GM15510 (cell line): ENCODE data around the gene ACTN4.

Experiments
- POLR2A ChIP-seq: IDR thresholded peaks from 3 replicates; pipeline ENCODE4 v1.6.1; 2011; ENCODE audit warnings: borderline replicate concordance; ENCODE audit not compliant: insufficient read length; ENCODE audit errors: extremely low read depth

The ACTN4 gene

DNA sequence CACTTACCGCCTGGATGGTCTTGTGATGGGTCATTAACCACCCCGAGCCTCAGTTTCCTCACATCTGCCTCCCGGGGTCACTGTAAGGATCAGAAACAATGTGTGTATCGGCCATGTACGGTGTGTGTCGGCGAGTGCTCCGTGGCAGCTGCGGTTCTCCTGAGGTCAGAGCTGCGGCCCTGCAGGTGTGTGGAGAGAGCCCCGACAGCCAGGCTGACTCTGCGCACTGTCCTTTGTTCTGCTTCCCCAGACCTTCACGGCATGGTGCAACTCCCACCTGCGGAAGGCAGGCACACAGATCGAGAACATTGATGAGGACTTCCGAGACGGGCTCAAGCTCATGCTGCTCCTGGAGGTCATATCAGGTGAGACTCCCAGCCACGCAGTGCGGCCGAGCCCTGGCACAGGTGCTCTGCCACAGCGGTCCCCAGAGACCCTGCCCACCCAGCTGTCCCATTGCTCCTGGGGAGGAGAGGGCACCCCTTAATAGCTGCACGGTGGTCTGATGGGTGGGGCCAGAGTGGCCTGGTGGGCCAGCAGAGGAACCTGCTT is 53.0 kb downstream of the ACTN4 start:
- no peak for TF ChIP-seq POLR2A

DNA sequence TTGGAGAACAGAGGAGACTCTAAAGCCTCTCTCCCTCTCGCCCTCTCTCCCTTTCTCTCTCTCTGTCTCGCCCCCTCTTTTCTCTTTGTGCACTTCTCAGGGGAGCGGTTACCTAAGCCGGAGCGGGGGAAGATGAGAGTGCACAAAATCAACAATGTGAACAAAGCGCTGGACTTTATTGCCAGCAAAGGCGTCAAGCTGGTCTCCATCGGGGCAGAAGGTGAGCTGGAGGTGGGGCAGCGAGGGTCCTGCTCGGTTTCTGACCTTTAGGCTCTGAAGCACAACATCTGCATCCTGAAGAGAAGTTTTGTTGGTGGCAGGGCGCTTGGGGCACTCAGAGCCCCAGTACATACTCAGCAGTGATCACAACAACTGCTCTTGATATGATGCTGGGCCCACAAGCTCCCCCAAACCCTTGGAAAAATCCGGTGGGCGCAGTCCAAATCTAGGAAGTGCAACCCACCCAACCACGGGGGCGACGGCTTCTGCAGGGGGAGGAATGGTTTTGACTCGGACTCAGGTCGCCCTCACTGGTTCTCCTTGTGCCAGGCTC is 53.5 kb downstream of the ACTN4 start:
- TF ChIP-seq POLR2A, result no peak

DNA sequence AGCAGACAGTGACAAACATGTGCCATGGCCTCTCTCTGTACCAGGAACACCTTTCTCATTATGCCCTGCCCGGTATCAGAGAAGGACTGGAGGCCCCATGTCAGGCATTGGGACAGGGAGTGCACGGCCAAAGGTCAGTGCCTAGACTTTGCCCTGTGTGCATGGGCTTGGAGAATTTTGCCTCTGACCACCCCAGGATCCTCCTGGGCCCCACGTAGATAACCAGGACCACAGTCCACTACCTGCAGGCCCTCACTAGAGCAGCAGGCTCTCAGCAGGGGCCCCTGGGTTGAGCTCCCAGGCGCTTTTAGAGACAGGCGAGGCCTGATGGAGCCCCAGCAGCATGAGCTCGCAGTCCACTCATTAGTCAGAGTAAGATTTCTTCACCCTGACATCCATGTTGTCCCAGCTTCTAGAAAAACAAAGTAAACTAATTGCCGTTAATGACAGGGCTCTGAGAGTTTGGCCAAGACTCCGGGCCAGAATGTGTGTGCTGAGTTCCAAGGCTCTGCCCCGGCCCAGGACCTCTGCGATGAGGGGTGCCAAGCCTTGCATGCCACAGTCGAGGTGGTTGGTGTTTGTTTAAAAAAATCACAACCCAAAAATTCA is 54.1 kb downstream of the ACTN4 start:
- TF ChIP-seq POLR2A, result no peak

DNA sequence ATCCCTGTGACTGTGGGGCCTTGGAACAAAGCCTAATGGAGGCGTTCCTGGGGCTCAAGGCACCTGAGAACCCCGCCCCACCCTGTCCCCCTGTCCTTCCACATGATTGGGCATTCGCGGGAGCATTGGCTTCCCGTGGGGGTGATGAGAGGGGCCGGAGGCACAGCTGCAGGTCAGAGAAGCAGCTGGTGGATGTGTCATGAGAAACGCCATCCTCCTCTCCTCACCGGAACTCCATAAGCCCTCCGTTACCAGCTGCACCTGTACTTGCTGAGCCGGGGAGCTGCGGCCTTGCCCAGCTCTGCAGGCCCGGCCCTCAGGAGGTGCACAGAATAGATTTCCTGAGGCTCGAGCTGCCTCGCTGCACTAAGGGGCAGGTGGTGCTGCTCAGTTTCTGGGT is 54.8 kb downstream of the ACTN4 start:
- no peak for TF ChIP-seq POLR2A

DNA sequence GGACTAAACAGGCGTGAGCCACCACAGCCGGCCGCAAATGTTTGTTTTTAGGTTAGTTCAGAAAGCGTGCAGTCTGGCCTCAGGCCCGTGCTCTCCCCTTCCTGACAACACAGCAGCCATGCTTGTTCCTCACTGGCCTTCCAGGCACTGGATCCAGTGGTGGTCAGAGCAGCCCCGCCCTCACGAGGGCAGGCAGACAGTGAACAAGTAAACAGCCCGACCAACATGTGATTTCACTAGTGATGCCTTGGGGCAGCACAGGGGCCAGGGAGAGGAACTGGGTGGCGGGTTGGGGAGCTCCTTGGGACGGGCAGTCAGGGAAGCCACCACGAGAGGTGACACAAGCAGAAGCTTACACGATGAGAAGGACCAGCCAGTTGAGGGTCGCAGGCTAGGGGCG is 56.1 kb downstream of the ACTN4 start:
- TF ChIP-seq POLR2A, result no peak

DNA sequence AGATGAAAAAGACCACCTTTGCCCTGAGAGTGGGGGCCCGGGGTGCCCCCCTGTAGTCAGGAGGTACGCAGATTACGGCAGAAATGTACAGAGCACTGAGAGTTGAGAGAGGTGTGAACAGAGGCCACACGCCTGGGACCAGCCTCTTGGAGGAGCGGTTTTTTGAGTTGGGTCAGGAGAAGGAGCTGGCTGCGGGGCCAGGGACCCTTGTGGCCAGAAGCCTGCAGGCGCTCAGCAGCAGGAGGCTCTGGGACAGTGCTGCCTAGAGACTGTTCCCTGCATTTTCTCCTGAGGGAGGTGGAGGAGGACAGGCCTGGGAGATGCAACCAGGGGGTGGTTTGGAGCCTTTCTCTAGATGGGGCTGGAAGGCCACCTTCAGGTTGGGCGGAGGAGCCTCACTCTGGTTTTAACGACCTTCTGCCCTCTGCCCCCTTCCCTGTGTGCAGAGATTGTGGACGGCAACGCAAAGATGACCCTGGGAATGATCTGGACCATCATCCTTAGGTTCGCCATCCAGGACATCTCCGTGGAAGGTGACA is 57.1 kb downstream of the ACTN4 start:
- no peak for TF ChIP-seq POLR2A

DNA sequence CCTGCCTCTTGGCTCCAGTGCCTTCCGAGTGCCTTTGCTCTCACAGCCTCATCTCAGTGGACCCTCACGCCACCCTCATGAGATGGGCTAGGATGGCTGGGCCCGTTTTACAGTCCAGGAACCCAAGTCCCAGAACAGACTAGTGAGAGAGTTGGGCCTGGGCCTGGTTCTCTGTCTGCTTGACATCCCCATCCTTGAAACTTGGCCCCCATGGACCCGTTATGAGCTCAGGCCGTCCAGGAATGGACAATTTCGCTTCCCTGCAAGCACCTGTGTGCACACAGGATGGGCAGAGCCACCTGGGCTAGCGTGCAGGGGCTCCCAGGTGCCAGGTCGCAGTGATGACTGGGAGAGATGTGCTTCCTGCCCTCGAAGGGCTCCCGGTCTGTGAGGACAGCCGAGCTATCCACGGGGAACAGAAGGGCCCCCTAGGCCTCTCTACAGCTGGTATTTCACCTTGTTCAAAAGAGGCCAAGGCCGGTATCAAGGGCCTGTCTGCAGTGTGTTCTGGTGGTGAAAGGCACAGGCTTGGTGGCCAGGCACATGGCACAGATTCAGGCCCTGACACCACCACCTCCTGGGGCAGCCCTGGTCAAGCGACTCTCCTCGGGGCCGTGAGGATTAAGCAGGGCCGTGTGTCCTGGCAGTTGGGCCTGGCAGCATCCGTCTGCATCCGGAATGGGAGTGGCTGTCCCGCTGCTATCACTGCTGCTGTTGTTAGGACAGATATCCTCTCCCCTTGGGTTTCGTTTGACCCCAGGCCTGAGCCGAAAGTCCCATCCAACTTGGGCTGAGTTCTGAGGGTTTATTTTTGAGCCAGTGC is 58.0 kb downstream of the ACTN4 start:
- TF ChIP-seq POLR2A, result no peak

DNA sequence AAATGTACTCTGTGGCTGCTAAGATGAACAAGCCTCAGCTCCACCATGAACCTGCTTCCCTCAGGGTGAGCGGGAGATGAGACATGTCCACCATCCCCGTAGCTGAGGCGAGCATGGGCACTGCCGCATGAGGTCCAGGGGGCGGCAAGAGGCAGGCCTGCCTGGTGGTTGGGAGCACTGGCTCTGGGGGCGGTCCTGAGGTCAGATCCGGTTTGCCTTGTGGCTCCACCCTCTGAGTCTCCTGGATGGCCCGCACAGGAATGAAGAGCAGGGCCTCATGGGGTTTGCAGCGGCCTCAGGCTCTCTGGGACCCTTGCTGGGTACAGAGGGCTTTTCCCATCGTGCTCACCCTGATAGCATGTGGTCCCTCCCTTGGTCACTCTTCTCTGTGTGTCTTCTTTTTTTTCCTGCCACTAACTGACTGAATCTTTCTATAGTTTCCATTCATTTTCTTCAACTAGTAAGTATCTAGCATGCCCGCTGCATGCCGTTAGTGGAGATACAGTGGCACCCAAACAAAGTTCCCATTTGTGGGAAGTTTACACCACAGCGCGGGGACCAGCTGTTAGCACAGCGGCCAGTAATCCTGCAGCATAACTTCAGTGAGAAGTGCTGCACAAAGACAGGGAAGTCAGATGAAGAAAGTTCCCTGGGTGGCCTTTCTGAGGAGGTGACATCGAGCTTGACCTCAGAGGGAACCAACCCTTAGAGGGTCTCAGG is 59.5 kb downstream of the ACTN4 start:
- no peak for TF ChIP-seq POLR2A

DNA sequence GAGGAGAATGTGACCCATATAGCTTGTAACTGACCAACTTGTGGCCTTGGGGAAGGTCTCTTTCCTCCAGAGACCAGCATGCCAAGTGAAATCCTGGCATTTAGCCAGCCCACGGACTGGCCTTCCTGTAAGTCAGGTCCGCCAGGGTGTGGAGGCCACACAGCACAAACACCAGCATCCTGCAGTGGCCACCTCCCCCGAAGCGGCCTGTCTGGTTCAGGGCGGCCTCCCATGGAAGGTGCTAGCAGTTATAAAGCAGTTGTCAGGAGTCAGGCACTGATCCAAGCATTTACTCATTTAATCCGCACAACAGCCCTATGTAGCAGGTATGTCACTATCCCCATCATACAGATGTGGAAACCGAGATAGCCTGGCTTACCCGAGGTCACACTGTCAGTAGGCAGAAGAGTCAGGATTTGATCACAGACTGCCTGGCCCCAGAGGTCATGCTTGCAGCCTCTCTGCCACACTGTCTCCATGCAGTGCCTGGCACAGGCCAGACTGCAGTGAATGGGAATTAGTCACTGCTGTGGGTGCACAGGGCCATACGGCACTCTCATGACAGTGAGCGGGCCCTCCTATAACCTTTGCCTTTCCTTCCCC is 60.2 kb downstream of the ACTN4 start:
- TF ChIP-seq POLR2A, result no peak

DNA sequence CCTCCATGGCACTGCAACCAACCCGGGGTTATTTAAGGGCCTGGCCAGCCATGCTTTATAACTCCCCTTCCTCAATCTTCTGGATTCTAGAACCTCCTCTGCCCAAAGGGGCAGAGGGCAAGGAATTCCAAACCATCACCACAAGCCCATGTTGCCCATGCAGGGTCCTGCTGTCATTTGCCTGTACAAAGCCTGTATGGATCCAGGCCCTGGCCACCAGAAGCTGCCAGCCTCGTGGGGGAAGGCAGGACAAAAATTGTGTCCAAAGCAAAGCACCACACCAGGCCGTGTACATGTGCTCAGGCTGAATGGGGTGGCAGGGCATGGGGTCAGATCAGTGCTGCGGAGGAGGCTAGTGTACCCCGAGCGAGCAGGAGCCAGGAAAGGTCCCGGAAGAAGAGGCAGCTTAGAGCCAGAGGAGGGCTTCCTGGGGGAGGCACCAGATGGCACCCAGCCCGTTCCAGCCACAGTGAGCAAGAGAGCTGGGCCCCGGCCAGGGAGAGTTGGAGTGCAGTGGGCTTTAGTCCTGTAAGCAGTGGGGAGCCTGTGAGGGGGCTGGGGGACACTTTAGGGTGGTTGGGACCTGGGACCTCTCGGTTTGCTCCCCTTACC is 61.1 kb downstream of the ACTN4 start:
- TF ChIP-seq POLR2A, result no peak

DNA sequence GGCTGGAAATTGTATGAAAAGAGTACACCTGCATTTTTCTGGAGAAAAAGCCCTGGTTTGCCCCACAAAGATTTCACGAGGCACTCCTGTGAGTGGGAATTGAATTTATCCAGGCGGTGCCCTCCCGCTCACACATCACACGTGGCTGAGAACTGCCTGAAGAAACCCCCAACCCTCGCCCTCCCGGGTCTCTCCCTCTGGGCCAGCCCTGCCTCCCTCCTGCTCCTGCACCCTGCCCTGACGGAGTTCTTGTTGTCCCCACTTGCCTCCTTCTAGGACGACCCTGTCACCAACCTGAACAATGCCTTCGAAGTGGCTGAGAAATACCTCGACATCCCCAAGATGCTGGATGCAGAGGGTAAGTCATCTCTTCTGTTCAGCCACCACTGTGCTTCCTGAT is 61.7 kb downstream of the ACTN4 start:
- no peak for TF ChIP-seq POLR2A

DNA sequence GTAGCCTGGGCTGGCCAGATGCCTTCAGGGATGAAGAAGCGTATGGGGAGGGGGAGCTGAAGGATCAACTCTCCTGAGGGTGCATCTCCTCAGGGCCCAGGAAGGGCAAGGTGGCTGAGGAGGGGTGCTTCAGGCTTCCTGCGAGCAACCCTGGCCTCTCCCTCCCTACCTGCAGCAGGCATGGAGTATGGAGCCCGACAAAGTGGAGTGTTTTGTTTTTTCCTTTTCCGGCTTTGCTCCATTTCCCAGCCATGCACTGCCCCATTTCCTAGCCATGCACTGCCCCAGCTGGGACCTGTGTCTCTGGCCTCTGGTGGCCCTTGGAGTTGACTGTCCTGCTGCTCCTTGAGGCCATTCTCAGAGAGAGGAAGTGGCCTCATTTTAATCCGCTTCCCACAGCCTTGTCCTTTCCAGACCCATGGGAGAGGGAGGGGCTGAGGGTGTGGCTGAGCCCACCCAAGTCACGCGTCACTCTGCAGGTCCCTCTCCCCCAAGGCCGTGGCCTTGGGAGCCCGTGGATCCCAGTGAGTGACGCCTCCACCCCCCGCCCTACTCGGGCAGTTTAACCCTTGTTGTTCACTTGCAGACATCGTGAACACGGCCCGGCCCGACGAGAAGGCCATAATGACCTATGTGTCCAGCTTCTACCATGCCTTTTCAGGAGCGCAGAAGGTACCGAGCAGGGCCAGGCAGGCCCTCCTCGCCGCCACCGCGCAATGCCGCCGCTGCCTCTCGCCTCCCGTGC is 62.4 kb downstream of the ACTN4 start:
- TF ChIP-seq POLR2A, result no peak

DNA sequence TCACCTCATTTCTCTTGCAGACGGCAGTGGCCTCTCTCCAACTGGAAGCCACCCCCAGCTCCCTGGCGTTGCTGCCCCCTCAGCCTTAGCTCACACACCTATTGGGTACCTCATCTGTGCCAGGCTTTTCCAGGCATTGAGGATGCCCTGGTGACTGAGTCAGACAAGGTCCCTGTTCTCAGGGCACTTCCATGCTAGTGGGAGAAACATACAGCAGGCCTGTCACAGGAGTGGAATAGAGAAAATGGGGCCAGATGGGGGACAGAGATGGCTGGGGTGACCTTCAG is 62.9 kb downstream of the ACTN4 start:
- TF ChIP-seq POLR2A, result no peak
